ACC112 (cell line): ENCODE results near the gene ALG8.

Source experiments
- H2AFZ ChIP-seq: fragments of 200-600 bp; sonication (generic); one replicate; pipeline ENCODE4 v1.6.0; 2017; ENCODE audit warnings: antibody characterized with exemption, low read length; ENCODE audit not compliant: unreplicated experiment
- H3K27ac ChIP-seq: fragments of 200-600 bp; sonication (generic); 2 replicates; pipeline ENCODE4 v1.5.1; 2014; ENCODE audit warnings: low read depth, mild to moderate bottlenecking, antibody characterized with exemption, low read length, moderate library complexity
- H3K27me3 ChIP-seq: fragments of 200-600 bp; sonication (generic); 2 replicates; pipeline ENCODE4 v1.6.1; 2014; ENCODE audit warnings: mild to moderate bottlenecking, antibody characterized with exemption, low read length, moderate library complexity, mixed read lengths; ENCODE audit not compliant: insufficient read depth
- H3K36me3 ChIP-seq: fragments of 200-600 bp; sonication (generic); 2 replicates; pipeline ENCODE4 v1.6.1; 2016; ENCODE audit warnings: mild to moderate bottlenecking, antibody characterized with exemption, low read length, moderate library complexity, mixed read lengths; ENCODE audit not compliant: insufficient read depth
- H3K4me1 ChIP-seq: fragments of 200-600 bp; sonication (generic); one replicate; pipeline ENCODE4 v1.6.1; 2016; ENCODE audit warnings: low read length, mixed read lengths; ENCODE audit not compliant: insufficient read depth, unreplicated experiment, control insufficient read depth
- H3K4me3 ChIP-seq: fragments of 200-600 bp; sonication (generic); 2 replicates; pipeline ENCODE4 v1.5.1; 2014; ENCODE audit warnings: mild to moderate bottlenecking, low read depth, low read length
- H3K79me2 ChIP-seq: fragments of 200-600 bp; sonication (generic); one replicate; pipeline ENCODE4 v1.6.0; 2016; ENCODE audit warnings: low read length; ENCODE audit not compliant: control insufficient read depth, unreplicated experiment, insufficient read depth

Gene ALG8

DNA sequence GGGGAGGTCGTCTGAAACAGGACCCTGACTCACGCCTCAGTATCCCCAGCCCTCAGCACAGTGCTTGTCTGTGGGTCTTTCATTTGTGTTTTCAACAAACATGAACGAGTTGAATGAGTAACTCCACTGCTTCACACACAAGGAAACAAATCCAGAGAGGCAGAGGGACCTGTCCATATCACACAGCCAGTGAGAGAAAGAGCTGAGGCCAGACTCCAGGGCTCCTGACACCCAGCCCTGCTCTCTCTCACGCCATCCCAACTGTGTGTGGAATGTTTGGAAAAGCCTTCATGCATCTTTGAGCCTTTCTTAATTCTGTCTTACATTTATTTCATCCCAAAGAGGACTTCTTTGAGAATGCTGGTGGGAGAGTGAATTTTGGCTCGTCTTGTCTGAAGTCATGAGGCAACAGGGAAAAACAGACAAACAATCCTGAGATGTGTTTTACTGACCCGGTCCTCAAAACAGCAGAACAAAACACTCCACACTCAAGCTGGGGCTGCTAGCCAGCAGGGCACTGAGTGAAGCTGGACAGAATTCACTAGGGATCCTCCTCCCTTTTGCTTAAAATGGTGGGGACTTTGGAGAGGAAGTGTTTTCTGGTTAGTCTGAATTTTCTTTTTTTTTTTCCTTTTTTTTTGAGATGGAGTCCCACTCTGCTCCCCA is 19.7 kb upstream of the ALG8 start:
- Histone ChIP-seq H3K27me3 (no peaks in the 10 kb centered on the region), H3K4me3 (no peak overlapping the region), H3K27ac (no peak overlapping the region), H3K36me3 (no peaks in the 10 kb centered on the region), H3K79me2 (no peaks in the 10 kb centered on the region), H2AFZ (no peak overlapping the region), H3K4me1 (peaks cover 4% of the 10 kb centered on the region)

DNA sequence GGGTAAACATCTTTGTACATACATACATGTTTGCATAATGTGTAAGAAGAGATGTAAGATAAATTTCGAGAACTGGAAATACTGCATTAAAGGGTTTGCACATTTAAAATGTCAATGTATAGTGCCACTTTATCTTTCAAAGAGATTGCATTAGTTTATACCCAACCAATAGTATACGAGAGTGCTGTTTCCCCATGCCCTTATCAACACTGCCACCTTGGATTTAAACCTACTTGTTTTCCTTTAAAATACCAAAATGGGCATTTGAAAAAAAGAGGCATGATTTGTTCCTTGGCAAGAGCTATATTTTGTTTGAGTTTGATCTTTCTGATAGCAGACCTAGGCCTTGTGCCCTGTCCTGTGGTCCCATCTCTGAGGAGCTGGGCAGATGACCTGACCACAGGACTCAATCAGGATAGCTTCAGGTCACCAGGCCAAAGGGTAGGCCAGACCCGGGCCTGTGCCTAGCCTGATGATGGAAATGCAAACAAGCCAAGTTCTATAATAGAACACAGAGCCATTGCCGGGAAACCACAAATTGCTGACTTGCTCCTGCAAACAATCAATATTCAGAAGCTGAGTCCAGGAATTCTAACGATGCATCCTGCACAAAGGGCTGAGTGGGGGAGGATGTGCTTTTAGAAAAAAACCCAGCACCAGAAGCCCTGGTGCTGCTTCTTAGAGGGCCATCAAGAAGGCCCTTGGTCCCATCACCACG is 16.9 kb upstream of the ALG8 start:
- Histone ChIP-seq H3K27me3 (no peaks in the 10 kb centered on the region), H3K4me1 (no peaks in the 10 kb centered on the region), H3K27ac (no peak overlapping the region)

GRCh38 chr11:78151804-78152203 is 12.4 kb upstream of the ALG8 start:
- Histone ChIP-seq H3K79me2 (no peaks in the 10 kb centered on the region), H3K36me3 (0 out of 2 replicates have a peak, but pooled peaks cover 3% of the 10 kb centered on the region)

More for the DNA sequence above, 16.9 kb upstream of the ALG8 start:
- Histone ChIP-seq H3K79me2 (no peaks in the 10 kb centered on the region), H2AFZ (no peak overlapping the region), H3K4me3 (no peak overlapping the region), H3K36me3 (0 out of 2 replicates have a peak, but pooled peaks cover 3% of the 10 kb centered on the region)

DNA sequence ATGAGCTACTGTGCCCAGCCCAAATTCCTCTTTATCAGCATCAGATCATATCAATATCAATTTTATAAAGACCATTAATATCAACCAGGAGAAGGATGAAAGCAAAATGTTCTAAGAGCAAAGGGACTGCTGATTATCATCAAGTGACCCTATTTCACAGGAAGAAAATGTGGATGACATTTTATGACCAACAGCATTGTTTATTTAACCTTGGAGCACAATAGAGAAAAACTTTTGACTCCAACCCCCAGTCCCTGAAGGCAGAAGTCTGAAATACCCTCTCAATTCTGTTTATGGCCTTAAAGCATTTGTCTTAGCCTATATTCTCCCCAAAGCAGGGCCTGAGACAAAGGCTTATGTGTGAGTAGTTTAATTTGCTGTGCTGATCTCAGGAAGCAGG is 11.3 kb upstream of the ALG8 start:
- Histone ChIP-seq H3K27ac (no peak overlapping the region), H3K27me3 (no peaks in the 10 kb centered on the region)

More at GRCh38 chr11:78151804-78152203, 12.4 kb upstream of the ALG8 start:
- no peak overlapping the region for H3K4me3 ChIP-seq
- H3K4me1 ChIP-seq: peaks cover 5% of the 10 kb centered on the region
- H2AFZ ChIP-seq: no peak overlapping the region
- H3K27me3 ChIP-seq: no peaks in the 10 kb centered on the region
- no peak overlapping the region for H3K27ac ChIP-seq

DNA sequence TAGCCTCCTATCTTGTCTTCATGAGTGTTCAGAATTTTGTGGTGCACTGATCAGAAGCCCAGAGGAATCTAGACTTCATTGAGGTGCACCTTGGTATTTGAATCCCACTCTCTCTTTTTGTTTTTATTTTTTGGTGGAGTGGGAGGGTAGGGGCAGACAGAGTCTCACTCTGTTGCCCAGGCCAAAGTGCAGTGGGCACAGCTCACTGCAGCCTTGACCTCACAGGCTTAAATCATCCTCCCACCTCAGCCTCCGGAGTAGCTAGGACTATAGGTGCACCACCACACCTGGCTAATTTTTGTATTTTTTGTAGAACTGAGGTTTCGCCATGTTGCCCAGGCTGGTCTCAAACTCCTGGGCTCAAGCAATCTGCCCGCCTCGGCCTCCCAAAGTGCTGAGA is 10.9 kb upstream of the ALG8 start:
- Histone ChIP-seq H3K27me3 (no peaks in the 10 kb centered on the region), H3K27ac (no peak overlapping the region), H3K79me2 (no peaks in the 10 kb centered on the region), H3K36me3 (0 out of 2 replicates have a peak, but pooled peaks cover 3% of the 10 kb centered on the region), H2AFZ (no peak overlapping the region), H3K4me3 (no peak overlapping the region), H3K4me1 (peaks cover 5% of the 10 kb centered on the region)

More for the DNA sequence above, 11.3 kb upstream of the ALG8 start:
- H3K36me3 ChIP-seq: 0 out of 2 replicates have a peak, but pooled peaks cover 3% of the 10 kb centered on the region
- peaks cover 5% of the 10 kb centered on the region for H3K4me1 ChIP-seq
- H2AFZ ChIP-seq: no peak overlapping the region
- H3K4me3 ChIP-seq: no peak overlapping the region
- no peaks in the 10 kb centered on the region for H3K79me2 ChIP-seq

DNA sequence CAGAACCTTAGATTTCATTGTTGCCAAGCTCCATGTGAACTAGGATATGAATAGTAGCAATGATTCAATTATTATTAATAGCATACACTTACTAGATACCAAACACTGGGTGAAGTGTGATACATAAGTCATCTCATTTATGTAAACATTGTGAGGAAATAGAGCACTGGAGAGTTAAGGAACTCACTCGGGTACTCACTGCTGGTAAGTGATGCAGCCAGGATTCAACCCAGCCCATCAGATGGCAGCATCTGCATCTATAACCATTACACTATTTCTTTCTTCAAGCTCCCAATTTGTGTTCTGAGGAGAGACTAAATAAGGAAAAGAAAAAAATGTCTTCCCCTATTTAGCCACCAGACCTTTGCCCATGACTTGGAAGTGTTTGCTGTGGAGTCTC is 10.2 kb upstream of the ALG8 start:
- H3K4me1 ChIP-seq: peaks cover 5% of the 10 kb centered on the region
- no peak overlapping the region for H3K4me3 ChIP-seq
- no peaks in the 10 kb centered on the region for H3K27me3 ChIP-seq
- H3K79me2 ChIP-seq: no peaks in the 10 kb centered on the region
- 0 out of 2 replicates have a peak, but pooled peaks cover 3% of the 10 kb centered on the region for H3K36me3 ChIP-seq
- H2AFZ ChIP-seq: no peak overlapping the region
- H3K27ac ChIP-seq: 0 out of 2 replicates have a peak overlapping the region, but pooled peaks have one; percentile 2

DNA sequence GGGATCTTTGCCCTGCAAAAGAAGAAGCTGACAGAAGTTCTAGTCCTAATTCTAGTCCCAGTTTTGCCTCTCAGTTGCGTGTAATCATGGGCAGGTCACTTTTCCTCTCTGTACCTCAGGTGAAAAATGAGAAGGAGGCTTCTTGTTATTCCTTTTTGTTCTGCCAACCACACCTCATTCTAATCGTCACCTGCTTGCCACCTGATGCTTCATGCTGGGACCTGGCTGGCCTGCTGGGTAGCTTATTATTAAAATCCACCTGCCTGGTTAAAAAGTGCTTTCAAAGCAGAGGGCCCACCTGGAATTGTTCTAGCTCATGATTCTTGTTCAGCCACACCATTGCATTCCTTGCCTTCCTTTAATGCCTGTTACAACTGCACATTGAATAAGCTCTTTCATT is 8.4 kb upstream of the ALG8 start:
- no peak overlapping the region for H3K27ac ChIP-seq
- no peaks in the 10 kb centered on the region for H3K27me3 ChIP-seq
- H3K79me2 ChIP-seq: no peaks in the 10 kb centered on the region
- H3K4me1 ChIP-seq: peaks cover 5% of the 10 kb centered on the region
- H3K36me3 ChIP-seq: 0 out of 2 replicates have a peak, but pooled peaks cover 3% of the 10 kb centered on the region
- no peak overlapping the region for H2AFZ ChIP-seq
- no peak overlapping the region for H3K4me3 ChIP-seq

- H3K4me1 ChIP-seq: peaks cover 9% of the 10 kb centered on the region
- H3K79me2 ChIP-seq: peaks cover 4% of the 10 kb centered on the region
- no peak overlapping the region for H3K27ac ChIP-seq
- no peak overlapping the region for H3K4me3 ChIP-seq
- no peaks in the 10 kb centered on the region for H3K36me3 ChIP-seq
- H2AFZ ChIP-seq: no peak overlapping the region
- H3K27me3 ChIP-seq: no peaks in the 10 kb centered on the region
These were observed 6.1 kb upstream of the ALG8 start for GRCh38 chr11:78145511-78146025.

GRCh38 chr11:78140392-78141077 is 1.1 kb upstream of the ALG8 start:
- peak overlapping the region; percentile 61 for H2AFZ ChIP-seq
- 0 out of 2 replicates have a peak, but pooled peaks cover 5% of the 10 kb centered on the region for H3K36me3 ChIP-seq
- H3K4me3 ChIP-seq: peak overlapping the region; percentile 96
- H3K27me3 ChIP-seq: no peaks in the 10 kb centered on the region
- no peak overlapping the region for H3K27ac ChIP-seq
- peaks cover 38% of the 10 kb centered on the region for H3K79me2 ChIP-seq
- H3K4me1 ChIP-seq: peaks cover 7% of the 10 kb centered on the region

- Histone ChIP-seq H3K36me3 (peaks cover 14% of the 10 kb centered on the region; the same call in 1 of the 2 replicates), H3K79me2 (peaks cover 42% of the 10 kb centered on the region)
These were observed 568 bp downstream of the ALG8 start for GRCh38 chr11:78138694-78139421.

More at GRCh38 chr11:78138694-78139421, 568 bp downstream of the ALG8 start:
- Histone ChIP-seq H3K27me3 (no peaks in the 10 kb centered on the region), H2AFZ (peak overlapping the region; percentile 93), H3K4me1 (peaks cover 7% of the 10 kb centered on the region), H3K4me3 (peak overlapping the region; percentile 96), H3K27ac (peak overlapping the region; percentile 81)
